IMR-90 (cell line): ENCODE measurements around the gene LEP.

Experiments used
- CEBPB ChIP-seq: IDR thresholded peaks from 2 replicates; pipeline ENCODE4 v1.6.1; 2012; ENCODE audit warnings: low read depth, low read length, improper control_type of control experiment
- ELK1 ChIP-seq: fragments of 150-350 bp; IDR thresholded peaks from 2 replicates; pipeline ENCODE4 v1.6.1; 2016; ENCODE audit warnings: low read depth, mild to moderate bottlenecking, low read length, moderate library complexity, borderline replicate concordance
- FOS ChIP-seq: fragments of 150-350 bp; IDR thresholded peaks from 2 replicates; pipeline ENCODE4 v1.6.1; 2016; ENCODE audit warnings: low read depth, low read length
- MAZ ChIP-seq: IDR thresholded peaks from 2 replicates; pipeline ENCODE4 v1.6.1; 2012; ENCODE audit warnings: low read depth, mild to moderate bottlenecking, low read length, improper control_type of control experiment, moderate library complexity, borderline replicate concordance
- MXI1 ChIP-seq: IDR thresholded peaks from 2 replicates; pipeline ENCODE4 v1.6.1; 2012; ENCODE audit warnings: low read depth, mild to moderate bottlenecking, low read length, moderate library complexity, borderline replicate concordance
- NFE2L2 ChIP-seq: fragments of 150-350 bp; IDR thresholded peaks from 2 replicates; pipeline ENCODE4 v1.6.1; 2016; ENCODE audit warnings: low read depth, mild to moderate bottlenecking, low read length
- POLR2A ChIP-seq: IDR thresholded peaks from 2 replicates; pipeline ENCODE4 v1.6.1; 2012; ENCODE audit warnings: mild to moderate bottlenecking, low read depth, low read length
- RAD21 ChIP-seq: IDR thresholded peaks from 2 replicates; pipeline ENCODE4 v1.6.1; 2012; ENCODE audit warnings: low read length, improper control_type of control experiment
- RCOR1 ChIP-seq: IDR thresholded peaks from 2 replicates; pipeline ENCODE4 v1.6.1; 2012; ENCODE audit warnings: mild to moderate bottlenecking, low read length, improper control_type of control experiment; ENCODE audit not compliant: insufficient replicate concordance
- RFX5 ChIP-seq: IDR thresholded peaks from 2 replicates; pipeline ENCODE4 v1.8.0; 2012; ENCODE audit warnings: low read depth, mild to moderate bottlenecking, low read length, moderate library complexity
- SMC3 ChIP-seq: fragments of 150-350 bp; IDR thresholded peaks from 2 replicates; pipeline ENCODE4 v1.6.1; 2016; ENCODE audit warnings: low read depth, mild to moderate bottlenecking, antibody characterized with exemption, low read length, moderate library complexity
- USF2 ChIP-seq: fragments of 150-350 bp; IDR thresholded peaks from 2 replicates; pipeline ENCODE4 v1.6.1; 2017; ENCODE audit warnings: mild to moderate bottlenecking, antibody characterized with exemption, low read length, low read depth
- TF ChIP-seq, protein P1 (sequence below): conservative IDR thresholded peaks from 2 replicates; pipeline ENCODE4 v1.5.1; 2012; ENCODE audit warnings: mild to moderate bottlenecking, low read depth, low read length, improper control_type of control experiment

- TF ChIP-seq, protein P1, sequence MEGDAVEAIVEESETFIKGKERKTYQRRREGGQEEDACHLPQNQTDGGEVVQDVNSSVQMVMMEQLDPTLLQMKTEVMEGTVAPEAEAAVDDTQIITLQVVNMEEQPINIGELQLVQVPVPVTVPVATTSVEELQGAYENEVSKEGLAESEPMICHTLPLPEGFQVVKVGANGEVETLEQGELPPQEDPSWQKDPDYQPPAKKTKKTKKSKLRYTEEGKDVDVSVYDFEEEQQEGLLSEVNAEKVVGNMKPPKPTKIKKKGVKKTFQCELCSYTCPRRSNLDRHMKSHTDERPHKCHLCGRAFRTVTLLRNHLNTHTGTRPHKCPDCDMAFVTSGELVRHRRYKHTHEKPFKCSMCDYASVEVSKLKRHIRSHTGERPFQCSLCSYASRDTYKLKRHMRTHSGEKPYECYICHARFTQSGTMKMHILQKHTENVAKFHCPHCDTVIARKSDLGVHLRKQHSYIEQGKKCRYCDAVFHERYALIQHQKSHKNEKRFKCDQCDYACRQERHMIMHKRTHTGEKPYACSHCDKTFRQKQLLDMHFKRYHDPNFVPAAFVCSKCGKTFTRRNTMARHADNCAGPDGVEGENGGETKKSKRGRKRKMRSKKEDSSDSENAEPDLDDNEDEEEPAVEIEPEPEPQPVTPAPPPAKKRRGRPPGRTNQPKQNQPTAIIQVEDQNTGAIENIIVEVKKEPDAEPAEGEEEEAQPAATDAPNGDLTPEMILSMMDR, result no peak
- TF ChIP-seq POLR2A (no peak), RAD21 (no peak), CEBPB (no peak), RCOR1 (no peak), MAZ (no peak), SMC3 (no peak), USF2 (no peak), RFX5 (no peak), MXI1 (no peak), ELK1 (no peak), FOS (no peak), NFE2L2 (no peak)
These were observed 34.9 kb upstream of the LEP start for GRCh38 chr7:128206017-128206746.
